ENCODE results near the gene SLC25A46. TPM values are rescaled to one million over a fixed set of nuclear protein-coding genes. Genes with fewer than 3 reads are reported as not detected.
A peak's percentile ranks its signal among the peaks of the same experiment; 100 is the strongest.

SLC25A46 gene
- total and polyA plus RNA-seq, 9 of the 15 experiments (the other 6 are each of a cell fraction or from before 2014, with no cell fraction given), result 7.8 to 47.3 (median 31.8) TPM

DNA sequence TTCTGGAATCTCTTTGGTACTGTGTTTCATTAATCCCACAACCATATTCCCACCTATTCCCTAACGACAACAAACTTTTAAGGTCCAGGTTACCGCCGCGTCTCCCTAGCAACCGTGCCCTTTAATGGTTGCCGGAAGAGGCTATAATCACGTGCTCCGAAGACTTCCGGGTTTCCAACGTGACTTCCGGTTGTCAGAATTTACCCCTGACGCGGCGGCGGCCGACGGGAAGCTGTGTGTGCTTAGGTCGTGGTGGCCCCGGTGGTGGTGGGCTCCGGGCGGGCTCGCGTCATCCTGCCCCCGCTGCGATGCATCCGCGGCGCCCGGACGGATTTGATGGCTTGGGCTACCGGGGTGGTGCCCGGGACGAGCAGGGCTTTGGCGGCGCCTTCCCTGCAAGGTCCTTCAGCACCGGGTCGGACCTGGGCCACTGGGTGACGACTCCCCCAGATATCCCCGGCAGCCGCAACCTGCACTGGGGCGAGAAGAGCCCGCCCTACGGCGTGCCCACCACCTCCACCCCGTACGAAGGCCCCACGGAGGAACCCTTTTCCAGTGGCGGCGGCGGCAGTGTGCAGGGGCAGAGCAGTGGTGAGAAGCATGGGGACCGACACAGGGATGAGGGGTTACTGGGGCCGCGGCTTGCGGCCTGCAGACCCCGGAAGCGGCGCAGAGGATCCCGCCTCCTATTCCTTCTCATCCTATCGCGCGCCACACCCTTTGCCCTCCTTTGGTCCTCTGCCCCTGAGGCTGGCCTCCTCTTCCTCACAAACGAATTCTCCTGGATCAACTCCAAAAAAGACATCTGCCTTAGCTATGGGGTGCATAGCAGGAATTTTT lies at the start of gene SLC25A46 (continued):
- TF ChIP-seq MYNN (IDR thresholded peaks at IDR 0.05), result no peak
- no peak for TF ChIP-seq MYNN (CRISPR knock-in tag; IDR thresholded peaks at IDR 0.05)
- TF ChIP-seq HNRNPUL1 (IDR thresholded peaks at IDR 0.05; ENCODE audit: low read length), result no peak
- no peak for TF ChIP-seq ZNF124 (CRISPR knock-in tag; IDR thresholded peaks at IDR 0.05)
- TF ChIP-seq ZNF57 (CRISPR knock-in tag; IDR thresholded peaks at IDR 0.05), result no peak
- TF ChIP-seq RBM22 (IDR thresholded peaks at IDR 0.05; ENCODE audit: low read depth, low read length, poor library complexity, severe bottlenecking), result no peak
- TF ChIP-seq, protein P1, sequence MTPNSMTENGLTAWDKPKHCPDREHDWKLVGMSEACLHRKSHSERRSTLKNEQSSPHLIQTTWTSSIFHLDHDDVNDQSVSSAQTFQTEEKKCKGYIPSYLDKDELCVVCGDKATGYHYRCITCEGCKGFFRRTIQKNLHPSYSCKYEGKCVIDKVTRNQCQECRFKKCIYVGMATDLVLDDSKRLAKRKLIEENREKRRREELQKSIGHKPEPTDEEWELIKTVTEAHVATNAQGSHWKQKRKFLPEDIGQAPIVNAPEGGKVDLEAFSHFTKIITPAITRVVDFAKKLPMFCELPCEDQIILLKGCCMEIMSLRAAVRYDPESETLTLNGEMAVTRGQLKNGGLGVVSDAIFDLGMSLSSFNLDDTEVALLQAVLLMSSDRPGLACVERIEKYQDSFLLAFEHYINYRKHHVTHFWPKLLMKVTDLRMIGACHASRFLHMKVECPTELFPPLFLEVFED (CRISPR knock-in tag; conservative IDR thresholded peaks at IDR 0.05), result no peak
- TF ChIP-seq, protein P2, sequence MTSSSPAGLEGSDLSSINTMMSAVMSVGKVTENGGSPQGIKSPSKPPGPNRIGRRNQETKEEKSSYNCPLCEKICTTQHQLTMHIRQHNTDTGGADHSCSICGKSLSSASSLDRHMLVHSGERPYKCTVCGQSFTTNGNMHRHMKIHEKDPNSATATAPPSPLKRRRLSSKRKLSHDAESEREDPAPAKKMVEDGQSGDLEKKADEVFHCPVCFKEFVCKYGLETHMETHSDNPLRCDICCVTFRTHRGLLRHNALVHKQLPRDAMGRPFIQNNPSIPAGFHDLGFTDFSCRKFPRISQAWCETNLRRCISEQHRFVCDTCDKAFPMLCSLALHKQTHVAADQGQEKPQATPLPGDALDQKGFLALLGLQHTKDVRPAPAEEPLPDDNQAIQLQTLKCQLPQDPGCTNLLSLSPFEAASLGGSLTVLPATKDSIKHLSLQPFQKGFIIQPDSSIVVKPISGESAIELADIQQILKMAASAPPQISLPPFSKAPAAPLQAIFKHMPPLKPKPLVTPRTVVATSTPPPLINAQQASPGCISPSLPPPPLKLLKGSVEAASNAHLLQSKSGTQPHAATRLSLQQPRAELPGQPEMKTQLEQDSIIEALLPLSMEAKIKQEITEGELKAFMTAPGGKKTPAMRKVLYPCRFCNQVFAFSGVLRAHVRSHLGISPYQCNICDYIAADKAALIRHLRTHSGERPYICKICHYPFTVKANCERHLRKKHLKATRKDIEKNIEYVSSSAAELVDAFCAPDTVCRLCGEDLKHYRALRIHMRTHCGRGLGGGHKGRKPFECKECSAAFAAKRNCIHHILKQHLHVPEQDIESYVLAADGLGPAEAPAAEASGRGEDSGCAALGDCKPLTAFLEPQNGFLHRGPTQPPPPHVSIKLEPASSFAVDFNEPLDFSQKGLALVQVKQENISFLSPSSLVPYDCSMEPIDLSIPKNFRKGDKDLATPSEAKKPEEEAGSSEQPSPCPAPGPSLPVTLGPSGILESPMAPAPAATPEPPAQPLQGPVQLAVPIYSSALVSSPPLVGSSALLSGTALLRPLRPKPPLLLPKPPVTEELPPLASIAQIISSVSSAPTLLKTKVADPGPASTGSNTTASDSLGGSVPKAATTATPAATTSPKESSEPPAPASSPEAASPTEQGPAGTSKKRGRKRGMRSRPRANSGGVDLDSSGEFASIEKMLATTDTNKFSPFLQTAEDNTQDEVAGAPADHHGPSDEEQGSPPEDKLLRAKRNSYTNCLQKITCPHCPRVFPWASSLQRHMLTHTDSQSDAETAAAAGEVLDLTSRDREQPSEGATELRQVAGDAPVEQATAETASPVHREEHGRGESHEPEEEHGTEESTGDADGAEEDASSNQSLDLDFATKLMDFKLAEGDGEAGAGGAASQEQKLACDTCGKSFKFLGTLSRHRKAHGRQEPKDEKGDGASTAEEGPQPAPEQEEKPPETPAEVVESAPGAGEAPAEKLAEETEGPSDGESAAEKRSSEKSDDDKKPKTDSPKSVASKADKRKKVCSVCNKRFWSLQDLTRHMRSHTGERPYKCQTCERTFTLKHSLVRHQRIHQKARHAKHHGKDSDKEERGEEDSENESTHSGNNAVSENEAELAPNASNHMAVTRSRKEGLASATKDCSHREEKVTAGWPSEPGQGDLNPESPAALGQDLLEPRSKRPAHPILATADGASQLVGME (CRISPR knock-in tag; IDR thresholded peaks at IDR 0.05), result peak; percentile 67; the same call in 1 of the 2 replicates
- TF ChIP-seq NR1H2 (CRISPR knock-in tag; IDR thresholded peaks at IDR 0.05), result no peak
- TF ChIP-seq, protein P3, sequence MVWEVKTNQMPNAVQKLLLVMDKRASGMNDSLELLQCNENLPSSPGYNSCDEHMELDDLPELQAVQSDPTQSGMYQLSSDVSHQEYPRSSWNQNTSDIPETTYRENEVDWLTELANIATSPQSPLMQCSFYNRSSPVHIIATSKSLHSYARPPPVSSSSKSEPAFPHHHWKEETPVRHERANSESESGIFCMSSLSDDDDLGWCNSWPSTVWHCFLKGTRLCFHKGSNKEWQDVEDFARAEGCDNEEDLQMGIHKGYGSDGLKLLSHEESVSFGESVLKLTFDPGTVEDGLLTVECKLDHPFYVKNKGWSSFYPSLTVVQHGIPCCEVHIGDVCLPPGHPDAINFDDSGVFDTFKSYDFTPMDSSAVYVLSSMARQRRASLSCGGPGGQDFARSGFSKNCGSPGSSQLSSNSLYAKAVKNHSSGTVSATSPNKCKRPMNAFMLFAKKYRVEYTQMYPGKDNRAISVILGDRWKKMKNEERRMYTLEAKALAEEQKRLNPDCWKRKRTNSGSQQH (CRISPR knock-in tag; IDR thresholded peaks at IDR 0.05), result no peak
- no peak for TF ChIP-seq SMAD1 (IDR thresholded peaks at IDR 0.05; ENCODE audit: low read depth, low read length, partially characterized antibody)
- TF ChIP-seq SMARCE1 (IDR thresholded peaks at IDR 0.05), result no peak
- TF ChIP-seq, protein P4, sequence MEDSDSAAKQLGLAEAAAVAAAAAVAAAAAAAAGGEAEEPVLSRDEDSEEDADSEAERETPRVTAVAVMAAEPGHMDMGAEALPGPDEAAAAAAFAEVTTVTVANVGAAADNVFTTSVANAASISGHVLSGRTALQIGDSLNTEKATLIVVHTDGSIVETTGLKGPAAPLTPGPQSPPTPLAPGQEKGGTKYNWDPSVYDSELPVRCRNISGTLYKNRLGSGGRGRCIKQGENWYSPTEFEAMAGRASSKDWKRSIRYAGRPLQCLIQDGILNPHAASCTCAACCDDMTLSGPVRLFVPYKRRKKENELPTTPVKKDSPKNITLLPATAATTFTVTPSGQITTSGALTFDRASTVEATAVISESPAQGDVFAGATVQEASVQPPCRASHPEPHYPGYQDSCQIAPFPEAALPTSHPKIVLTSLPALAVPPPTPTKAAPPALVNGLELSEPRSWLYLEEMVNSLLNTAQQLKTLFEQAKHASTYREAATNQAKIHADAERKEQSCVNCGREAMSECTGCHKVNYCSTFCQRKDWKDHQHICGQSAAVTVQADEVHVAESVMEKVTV (CRISPR knock-in tag; IDR thresholded peaks at IDR 0.05), result no peak
- TF ChIP-seq KDM4B (IDR thresholded peaks at IDR 0.05; ENCODE audit: borderline replicate concordance in 2 of 2, low read depth in 1 of 2), result peak in 1 of 2 experiments; percentile 86; a peak in 2 of 4 replicates
- TF ChIP-seq, protein P5, sequence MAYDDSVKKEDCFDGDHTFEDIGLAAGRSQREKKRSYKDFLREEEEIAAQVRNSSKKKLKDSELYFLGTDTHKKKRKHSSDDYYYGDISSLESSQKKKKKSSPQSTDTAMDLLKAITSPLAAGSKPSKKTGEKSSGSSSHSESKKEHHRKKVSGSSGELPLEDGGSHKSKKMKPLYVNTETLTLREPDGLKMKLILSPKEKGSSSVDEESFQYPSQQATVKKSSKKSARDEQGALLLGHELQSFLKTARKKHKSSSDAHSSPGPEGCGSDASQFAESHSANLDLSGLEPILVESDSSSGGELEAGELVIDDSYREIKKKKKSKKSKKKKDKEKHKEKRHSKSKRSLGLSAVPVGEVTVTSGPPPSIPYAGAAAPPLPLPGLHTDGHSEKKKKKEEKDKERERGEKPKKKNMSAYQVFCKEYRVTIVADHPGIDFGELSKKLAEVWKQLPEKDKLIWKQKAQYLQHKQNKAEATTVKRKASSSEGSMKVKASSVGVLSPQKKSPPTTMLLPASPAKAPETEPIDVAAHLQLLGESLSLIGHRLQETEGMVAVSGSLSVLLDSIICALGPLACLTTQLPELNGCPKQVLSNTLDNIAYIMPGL (CRISPR knock-in tag; IDR thresholded peaks at IDR 0.05), result no peak

All from K562 (cell line).